D721Med (cell line): ENCODE data around the gene SLC4A1.

ENCODE experiments used
- DNase-seq: peaks from one replicate; pipeline ENCODE4 v3.0.0; 2011; ENCODE audit warnings: low spot score; ENCODE audit not compliant: insufficient read length
- FAIRE-seq: peaks from 2 replicates; lab custom pipeline; 2011; peaks lifted over from hg19 to GRCh38; lab: Jason Lieb, UNC
- CTCF ChIP-seq: IDR thresholded peaks from 2 replicates; pipeline ENCODE4 v1.5.1; 2012; ENCODE audit warnings: mild to moderate bottlenecking, control low read depth; ENCODE audit not compliant: insufficient read depth; ENCODE audit errors: missing control alignments

Gene SLC4A1

GRCh38 chr17:44267818-44268490 is at the start of gene SLC4A1:
Gene SLC4A1 (minus strand): TSS chr17:44268135. CDS start chr17:44262866, 5,269 bp downstream.
- no peak for TF ChIP-seq CTCF
- no peak for FAIRE-seq
- DNase-seq = peak; percentile 15

- TF ChIP-seq CTCF = no peak
- DNase-seq = no peak
- no peak for FAIRE-seq
These were observed 49.6 kb upstream of the SLC4A1 start for GRCh38 chr17:44317545-44317944.

- no peak for TF ChIP-seq CTCF
- FAIRE-seq (no peak), DNase-seq (no peak)
These were observed 48.1 kb upstream of the SLC4A1 start for GRCh38 chr17:44315760-44316731.

GRCh38 chr17:44314869-44315661 is 47.1 kb upstream of the SLC4A1 start:
- no peak for TF ChIP-seq CTCF
- FAIRE-seq (no peak), DNase-seq (no peak)

- FAIRE-seq = no peak
- no peak for TF ChIP-seq CTCF
- no peak for DNase-seq
These were observed 46.6 kb upstream of the SLC4A1 start for GRCh38 chr17:44314524-44314868.

- no peak for FAIRE-seq
- DNase-seq = no peak
- TF ChIP-seq CTCF = no peak
These were observed 46.1 kb upstream of the SLC4A1 start for GRCh38 chr17:44314031-44314430.
